Placental pericyte (primary cell): Measurements from ENCODE around the gene CDK14. TPM values are rescaled to one million over a fixed set of nuclear protein-coding genes. Genes with fewer than 3 reads are reported as not detected.

Experiments used
- total RNA-seq: library from RNA; depleted of rRNA; stranded (reverse); fragments of >200 nt; gene quantifications from 2 replicates; pipeline ENCODE4 v1.2.3, GENCODE V29; 2012

Gene CDK14
- 16.2 and 33.9 TPM in 2 replicates for total RNA-seq

DNA sequence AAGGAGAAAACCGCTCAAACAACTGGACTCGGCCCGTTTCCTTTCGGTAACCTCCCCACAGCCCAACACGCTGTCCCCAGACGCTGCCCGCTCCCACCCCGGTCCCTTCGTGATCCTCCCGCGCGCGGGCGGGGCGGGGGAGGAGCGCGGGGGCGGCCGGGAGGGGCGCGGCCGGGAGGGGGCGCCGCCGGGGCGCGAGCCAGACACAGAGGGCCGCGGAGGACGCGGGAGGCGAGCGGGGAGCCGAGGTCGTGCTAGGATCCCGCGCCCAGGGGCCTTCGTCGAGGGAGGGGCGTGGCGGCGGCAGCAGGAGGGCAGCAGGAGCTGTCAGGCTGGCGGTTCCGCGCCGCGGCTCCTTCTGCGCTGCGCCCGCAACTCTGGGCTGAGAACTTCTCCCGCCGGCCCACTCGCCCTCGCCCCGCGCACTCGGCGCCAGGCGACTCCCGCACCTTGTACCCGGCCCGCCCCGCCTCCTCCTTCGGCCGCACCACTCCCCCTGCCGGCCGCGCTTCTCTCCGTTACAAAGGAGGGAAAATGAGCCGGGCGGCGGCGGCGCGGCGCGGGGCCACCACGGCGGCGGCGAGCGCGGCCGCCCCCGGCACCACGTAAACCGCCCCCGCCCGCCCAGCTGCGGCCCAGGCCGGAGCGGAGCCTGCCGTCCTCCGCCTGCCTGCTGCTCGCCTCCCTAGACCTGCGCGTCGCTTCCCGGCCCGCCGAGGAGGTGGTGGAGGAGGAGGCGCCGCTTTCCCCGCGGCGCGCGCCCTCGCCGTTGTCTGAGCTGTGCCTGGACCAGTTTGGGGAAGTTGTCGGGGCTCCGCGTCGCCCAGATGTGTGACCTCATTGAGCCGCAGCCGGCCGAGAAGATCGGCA lies at the start of gene CDK14:
Gene CDK14 (plus strand): TSS at position 521 of the 870 bp plus-strand sequence. CDS start 307 bp downstream, at position 828.

Other genes starting within 250 kb of the CDK14 start
- 15.9 and 17.7 TPM in 2 replicates for gene GTPBP10, start 249.6 kb upstream of the CDK14 start, total RNA-seq
- gene CLDN12, start 192.9 kb upstream of the CDK14 start, total RNA-seq = 61.5 and 79.7 TPM in 2 replicates
- not detected in 2 replicates for gene PTTG1IP2, start 126.7 kb upstream of the CDK14 start, total RNA-seq